Loucy (cell line): ENCODE data around the gene FGD3.

ENCODE experiments used
- CTCF ChIP-seq: fragments of 200-600 bp; sonication (generic); conservative IDR thresholded peaks from 2 replicates; pipeline ENCODE4 v1.5.1; 2014; ENCODE audit warnings: mild to moderate bottlenecking, antibody characterized with exemption, low read length
- EZH2phosphoT487 ChIP-seq: fragments of 200-600 bp; IDR thresholded peaks from 2 replicates; pipeline ENCODE4 v1.6.1; 2018; ENCODE audit warnings: antibody characterized with exemption, mild to moderate bottlenecking, moderate library complexity, borderline replicate concordance

DNA sequence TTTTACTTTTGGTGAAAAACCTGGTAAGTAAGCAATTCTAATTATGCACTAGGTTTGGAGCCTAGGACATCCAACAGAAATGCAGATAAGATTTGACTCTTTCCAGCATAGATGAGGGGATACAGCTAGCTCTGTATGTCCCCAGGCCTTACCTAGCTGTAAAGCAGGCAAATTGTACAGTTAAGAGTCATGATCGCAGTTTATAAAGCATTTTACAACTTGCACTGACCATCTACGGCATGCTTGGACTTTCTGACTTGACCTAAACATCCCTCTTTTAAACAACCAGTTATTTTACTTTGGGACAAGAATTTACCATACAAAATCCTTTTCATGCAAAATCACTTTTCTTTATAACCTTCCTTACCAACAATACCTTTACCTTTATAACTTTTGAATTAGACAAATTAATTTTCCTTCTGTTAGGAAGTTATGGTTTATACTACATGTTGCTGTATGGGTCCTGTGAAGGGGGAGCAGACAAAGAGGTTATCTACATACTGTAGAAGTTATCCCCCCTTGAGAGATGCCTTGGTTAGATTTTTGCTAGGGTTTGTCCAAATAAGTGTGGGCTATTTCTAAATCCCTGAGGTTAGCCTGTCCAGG, 36.8 kb downstream of the FGD3 start:
- TF ChIP-seq CTCF (no peak), EZH2phosphoT487 (no peak)
